Right ventricle myocardium inferior (tissue), 1 donor: ENCODE data around the gene AQP2. TPM values are rescaled to one million over a fixed set of nuclear protein-coding genes. Genes with fewer than 3 reads are reported as not detected.
A peak's percentile ranks its signal among the peaks of the same experiment; 100 is the strongest.

Experiments
- ATAC-seq: fragments of 200-7000 bp; cut with Tn5 transposase; one replicate; pipeline ENCODE4 v1.9.1; 2020; ENCODE audit warnings: mild to moderate bottlenecking, moderate library complexity
- DNase-seq: peaks from one replicate; pipeline ENCODE4 v3.0.0; 2021; ENCODE audit errors: missing footprints
- intact Hi-C: fragments of 100-400 bp; cut with DNase I; formaldehyde crosslinking; loops from one replicate; pipeline ENCODE4 v1.11.0; 2022
- long read RNA-seq: library from polyadenylated mRNA; unstranded; transcript quantifications from one replicate; pipeline ENCODE4 v2.0.0, GENCODE V29; 2021
- total RNA-seq: library from RNA; stranded (reverse); fragmentation: NEBNext Ultra II Directional; extraction: Animal tissue kit (Norgen Biotek cat#: 25700); gene quantifications from one replicate; pipeline ENCODE4 v1.2.1, GENCODE V29; 2021
- donor health status: DM: no; HTN: yes; CAD: no; lungs with severe emphysema.

The AQP2 gene
- not detected for total RNA-seq
- long read RNA-seq, result 0 reads

- no peak for DNase-seq
- ATAC-seq, result no peak
- intact Hi-C loops, result no loop called here
Measured at GRCh38 chr12:49950273-49951251, at the start of gene AQP2. TSS of gene AQP2 (plus strand) at chr12:49950737. CDS start at chr12:49950831, 94 bp downstream.

DNA sequence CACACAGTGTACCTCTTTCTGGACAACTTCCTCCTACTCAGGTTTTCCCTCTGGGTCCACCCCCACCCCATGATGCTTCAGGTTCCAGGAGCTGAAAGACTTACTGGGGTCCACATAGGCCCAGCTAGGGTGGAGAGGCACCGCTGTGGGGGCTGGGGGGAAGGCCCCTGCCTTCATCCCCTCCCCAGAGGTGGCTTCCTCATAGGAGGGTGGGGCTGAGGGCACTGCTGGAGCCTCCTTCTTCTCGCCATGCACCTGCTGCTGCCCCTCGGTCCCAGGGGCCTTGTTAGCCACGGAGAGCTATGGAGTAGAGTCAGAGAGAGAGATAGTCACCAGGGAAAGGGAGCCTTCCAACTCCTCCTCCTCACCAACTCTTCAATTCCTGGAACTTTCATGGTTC lies 49.5 kb upstream of the AQP2 start:
- no peak for ATAC-seq
- intact Hi-C loops, result no loop called here
- no peak for DNase-seq

GRCh38 chr12:49901986-49902385 lies 48.6 kb upstream of the AQP2 start:
- intact Hi-C loops, result no loop called here
- DNase-seq (no peak), ATAC-seq (no peak)

- ATAC-seq (peak; percentile 47), DNase-seq (no peak)
Measured at GRCh38 chr12:49902399-49903350, 47.9 kb upstream of the AQP2 start.

GRCh38 chr12:49903351-49903699 lies 47.2 kb upstream of the AQP2 start:
- DNase-seq (no peak), ATAC-seq (no peak)
- intact Hi-C loops, result no loop called here

More at GRCh38 chr12:49902399-49903350, 47.9 kb upstream of the AQP2 start:
- intact Hi-C loops, result no loop called here

DNA sequence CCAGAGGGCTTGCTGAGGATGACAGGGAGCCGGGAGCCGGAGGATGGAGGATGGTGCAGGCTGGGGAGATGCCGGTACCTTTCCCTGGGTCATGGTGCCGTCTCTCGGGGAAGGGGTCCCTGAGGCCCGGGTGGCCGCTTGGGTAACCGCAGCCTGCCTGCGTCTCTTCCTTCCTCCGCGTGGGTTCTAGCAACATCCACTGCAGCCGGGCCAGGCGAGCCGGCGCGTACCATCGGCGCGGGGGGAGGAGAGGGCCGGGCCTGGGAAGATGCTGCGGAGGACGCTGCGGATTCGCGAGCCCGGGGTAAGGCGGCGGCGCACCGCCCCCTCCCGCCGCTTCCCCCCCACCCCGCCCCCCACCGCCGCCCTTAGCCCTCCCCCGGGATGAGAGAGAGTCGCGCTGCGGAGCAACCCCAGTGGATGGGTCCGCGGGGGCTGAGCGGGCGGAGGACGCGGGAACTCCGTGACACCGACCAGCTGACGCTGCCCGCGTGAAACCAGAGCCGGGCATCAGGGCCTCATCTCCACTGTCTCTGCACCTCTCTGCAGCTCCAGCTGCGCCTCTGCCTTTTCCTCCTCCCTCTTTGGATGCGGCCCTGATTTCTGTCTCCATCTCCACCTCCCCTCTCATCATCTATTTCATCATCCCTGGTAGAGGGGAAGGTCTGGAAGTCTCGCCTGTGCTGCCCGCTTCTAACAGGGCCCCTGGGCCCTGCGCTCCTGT lies 46.7 kb upstream of the AQP2 start, which contains the start of gene FAIM2:
Gene FAIM2, minus strand, starts transcription at position 201 of the 724 bp plus-strand sequence. Its CDS starts 108 bp downstream, at position 93.
- DNase-seq (no peak), ATAC-seq (peak; percentile 86)
- intact Hi-C loops, result no loop called here

GRCh38 chr12:49904601-49905000 lies 45.9 kb upstream of the AQP2 start:
- ATAC-seq (no peak), DNase-seq (no peak)
- intact Hi-C loops, result no loop called here

GRCh38 chr12:49905718-49906314 lies 44.7 kb upstream of the AQP2 start:
- ATAC-seq (no peak), DNase-seq (no peak)
- intact Hi-C loops, result no loop called here

GRCh38 chr12:49907352-49907751 lies 43.2 kb upstream of the AQP2 start:
- intact Hi-C loops, result no loop called here
- DNase-seq (no peak), ATAC-seq (no peak)

GRCh38 chr12:49909356-49909755 lies 41.2 kb upstream of the AQP2 start:
- intact Hi-C loops, result no loop called here
- ATAC-seq (no peak), DNase-seq (no peak)

DNA sequence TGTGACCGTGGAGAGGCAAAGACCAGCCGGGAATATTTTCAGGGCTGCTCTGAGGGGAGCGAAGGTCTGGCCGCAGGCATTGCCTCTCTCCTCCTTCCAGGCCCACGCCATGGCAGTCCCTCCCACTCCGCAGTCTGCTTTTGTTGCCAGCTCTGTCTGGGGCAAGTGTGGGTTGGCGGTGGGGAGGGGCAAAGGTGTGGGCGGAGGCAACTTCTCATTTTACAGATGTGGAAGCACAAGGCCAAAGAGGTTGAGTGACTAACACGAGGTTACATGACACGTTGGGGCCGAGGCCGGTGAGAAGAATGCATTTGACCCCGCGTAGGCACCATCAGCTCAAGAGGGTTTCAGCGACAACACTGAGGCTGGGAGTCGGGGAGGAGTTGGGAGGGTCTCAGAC lies 40.7 kb upstream of the AQP2 start:
- ATAC-seq, result no peak
- intact Hi-C loops, result no loop called here
- no peak for DNase-seq

- intact Hi-C loops, result no loop called here
- DNase-seq (no peak), ATAC-seq (no peak)
Measured at GRCh38 chr12:49910331-49911212, 40.0 kb upstream of the AQP2 start.

- intact Hi-C loops, result no loop called here
- DNase-seq, result no peak
- no peak for ATAC-seq
Measured at GRCh38 chr12:49911213-49911605, 39.3 kb upstream of the AQP2 start.

- intact Hi-C loops, result no loop called here
- ATAC-seq, result peak; percentile 92
- no peak for DNase-seq
Measured at GRCh38 chr12:49912345-49913255, 37.9 kb upstream of the AQP2 start.

GRCh38 chr12:49916129-49916919 lies 34.2 kb upstream of the AQP2 start:
- intact Hi-C loops, result no loop called here
- ATAC-seq (no peak), DNase-seq (no peak)
